ENCODE results near the gene CCDC169.
"Not testable (repeated sequence)": the region's sequence is repeated elsewhere in the genome, so short reads cannot be mapped to it uniquely, and the experiment has no call there.

Gene CCDC169

DNA sequence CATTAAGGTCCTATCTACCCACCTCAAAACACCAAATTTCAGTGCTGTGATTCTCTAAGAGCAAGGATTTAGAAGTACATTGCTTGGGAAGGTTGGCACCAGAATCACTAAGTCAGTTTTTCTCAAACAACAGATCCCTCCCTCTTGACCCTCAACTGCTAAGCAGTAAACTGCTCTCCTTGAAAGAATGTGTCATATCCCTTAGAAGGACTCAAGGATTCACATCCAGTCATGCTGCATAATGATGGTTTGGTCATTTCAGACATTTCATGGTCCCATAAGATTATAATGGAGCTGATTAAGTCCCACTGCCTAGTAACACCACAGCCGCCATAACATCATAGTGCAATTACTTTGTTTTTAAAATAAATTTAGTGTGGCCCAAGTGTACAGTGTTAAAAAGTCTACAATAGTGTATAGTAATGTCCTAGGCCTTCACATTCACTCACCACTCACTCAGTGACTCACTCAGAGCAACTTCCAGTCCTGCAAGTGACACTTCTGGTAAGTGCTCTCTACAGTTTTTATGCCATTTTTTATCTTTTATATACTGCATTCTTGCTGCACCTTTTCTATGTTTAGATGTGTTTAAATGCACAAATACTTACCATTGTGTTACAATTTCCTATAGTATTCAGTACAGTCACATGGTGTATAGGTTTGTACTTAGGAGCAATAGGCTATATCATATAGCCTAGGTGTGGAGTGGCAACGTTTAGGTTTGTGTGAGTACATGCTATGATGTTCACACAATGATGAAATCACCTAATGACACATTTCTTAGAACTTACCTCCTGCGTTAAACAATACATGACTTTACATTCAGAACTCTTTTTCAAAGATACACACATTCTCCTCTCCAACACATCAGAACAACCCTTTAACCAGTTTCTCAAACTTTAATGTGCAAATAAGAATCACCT is 15.7 kb upstream of the CCDC169 start:
- no peak for DNase-seq (ENCODE audit: low read depth)

DNA sequence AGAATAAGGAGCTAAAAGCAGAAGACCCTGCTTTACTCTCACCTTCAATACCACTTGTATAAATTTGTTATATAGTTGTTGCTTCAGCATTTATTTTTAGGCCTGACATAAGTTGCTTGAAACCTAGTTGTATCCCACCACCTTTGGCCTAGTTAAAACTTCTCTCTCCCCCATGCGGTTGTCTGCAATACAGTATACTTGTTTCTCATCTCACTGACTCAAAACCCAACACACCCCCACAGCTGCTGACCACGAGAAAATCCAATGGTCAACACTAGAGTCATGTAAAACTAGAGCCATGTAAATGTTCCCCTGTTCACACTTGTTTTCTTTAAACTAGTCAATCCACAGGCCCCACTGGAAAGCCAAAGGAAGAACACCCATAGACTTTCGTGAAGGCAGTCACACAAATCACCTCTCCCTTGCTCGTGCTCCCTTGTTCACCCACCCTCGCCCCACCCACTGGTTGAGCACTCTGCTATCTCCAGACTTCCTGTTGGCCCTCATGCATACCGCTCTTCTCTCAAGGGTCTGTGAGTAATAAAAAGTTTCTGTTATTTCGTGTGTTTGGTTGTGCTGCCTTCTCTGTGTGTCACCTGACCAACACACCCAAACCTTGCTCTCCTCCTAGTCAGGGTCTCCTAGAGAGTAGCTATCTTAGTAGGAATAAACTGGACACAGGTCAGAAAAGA is 12.9 kb upstream of the CCDC169 start:
- DNase-seq (ENCODE audit: low read depth) = no peak

DNA sequence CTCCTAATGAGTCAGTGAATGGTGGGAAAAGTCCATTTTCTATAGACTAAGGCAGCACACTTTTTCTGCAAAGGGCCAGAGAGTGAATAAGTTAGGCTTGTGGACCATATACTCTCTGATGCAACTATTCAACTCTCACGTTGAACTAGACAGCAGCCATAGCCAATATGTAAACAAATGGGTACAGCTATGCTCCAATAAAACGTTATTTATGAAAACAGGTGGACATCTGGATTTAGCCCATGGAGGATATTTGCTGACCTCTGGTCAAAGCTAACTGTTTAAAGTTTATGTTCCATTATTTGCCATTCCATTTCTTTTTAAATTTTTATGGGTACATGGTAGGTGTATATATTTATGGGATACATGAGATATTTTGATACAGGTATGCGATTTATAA is 4.7 kb upstream of the CCDC169 start:
- no peak for DNase-seq (ENCODE audit: low read depth)

DNA sequence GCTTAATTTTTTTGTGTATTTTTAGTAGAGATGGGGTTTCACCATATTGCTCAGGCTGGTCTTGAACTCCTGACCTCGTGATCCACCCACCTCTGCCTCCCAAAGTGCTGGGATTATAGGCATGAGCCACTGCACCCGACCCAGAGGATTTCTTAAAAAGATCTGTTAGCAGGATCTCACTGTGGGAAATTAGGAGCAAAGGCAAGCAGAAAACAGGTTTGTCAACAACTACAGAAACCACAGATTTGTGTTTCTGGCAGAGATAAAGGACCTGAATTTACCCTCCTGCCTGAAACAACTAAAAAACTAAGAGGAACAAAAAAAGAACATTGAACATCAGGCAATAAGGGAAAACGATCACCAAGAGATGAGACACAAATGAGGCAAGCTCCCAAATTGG is 1.9 kb upstream of the CCDC169 start:
- DNase-seq (ENCODE audit: low read depth) = not testable (repeated sequence)

DNA sequence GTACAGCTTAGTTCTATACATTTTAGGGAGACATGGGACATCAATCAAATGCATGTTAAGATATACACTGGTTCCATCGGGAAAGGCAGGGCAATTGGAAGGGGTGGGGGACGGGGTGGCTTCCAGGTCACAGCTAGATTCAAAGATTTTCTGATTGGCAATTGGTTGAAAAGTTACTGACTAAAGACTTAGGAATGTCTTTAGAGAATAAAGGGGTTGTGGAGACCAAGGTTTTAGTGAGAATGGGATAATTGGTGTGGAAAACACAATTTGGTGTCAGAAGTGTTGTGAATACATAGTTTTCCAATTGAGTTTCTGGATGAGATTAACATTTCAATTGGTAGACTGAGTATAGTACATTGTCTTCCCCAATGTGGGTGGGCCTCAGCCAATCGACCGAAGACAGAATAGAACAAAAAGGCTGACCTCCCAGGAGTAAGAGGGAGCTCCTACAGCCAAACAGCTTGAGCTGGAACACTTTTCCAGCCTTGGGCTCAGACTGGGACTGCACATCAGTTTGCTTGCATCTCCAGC is 988 bp upstream of the CCDC169 start:
- no peak for DNase-seq (ENCODE audit: low read depth)

DNA sequence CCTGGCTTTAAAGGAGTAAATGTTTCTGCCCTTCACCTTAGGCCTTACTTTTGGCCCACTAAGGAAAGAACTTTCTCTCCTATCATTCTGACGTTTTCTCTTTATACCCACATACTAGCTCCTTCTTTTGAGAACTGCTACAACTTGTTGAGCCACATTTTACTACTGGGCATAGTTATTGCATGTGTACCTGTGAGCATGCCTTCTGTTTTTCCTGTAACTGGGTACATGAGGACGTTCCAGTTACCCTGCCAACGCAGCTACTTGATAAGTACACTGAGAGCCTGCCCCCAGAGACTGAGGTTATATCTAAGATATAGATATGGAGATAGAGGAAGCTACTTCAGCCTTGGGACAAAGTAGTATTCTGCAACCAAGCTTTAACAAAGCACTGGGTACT is 3.5 kb downstream of the CCDC169 start:
- DNase-seq (ENCODE audit: low read depth) = no peak

DNA sequence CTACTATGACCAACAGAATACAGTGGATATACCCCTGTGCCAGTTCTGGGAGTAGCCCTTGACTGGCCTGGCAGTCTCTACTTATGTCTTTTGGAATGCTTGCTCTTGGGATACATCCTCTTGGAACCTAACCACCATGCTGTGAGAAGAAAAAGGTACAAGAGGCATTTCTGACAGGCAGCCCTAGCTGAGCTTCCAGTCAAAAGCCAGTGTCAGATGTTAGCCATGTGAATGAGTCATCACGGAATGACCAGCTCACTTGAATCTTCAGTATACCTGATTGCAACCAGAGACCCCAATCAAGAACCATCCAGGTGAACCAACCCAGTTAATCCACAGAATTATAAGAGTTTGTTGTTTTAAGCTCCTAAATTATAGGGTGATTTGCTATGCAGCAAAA is 4.1 kb downstream of the CCDC169 start:
- DNase-seq (ENCODE audit: low read depth) = no peak

DNA sequence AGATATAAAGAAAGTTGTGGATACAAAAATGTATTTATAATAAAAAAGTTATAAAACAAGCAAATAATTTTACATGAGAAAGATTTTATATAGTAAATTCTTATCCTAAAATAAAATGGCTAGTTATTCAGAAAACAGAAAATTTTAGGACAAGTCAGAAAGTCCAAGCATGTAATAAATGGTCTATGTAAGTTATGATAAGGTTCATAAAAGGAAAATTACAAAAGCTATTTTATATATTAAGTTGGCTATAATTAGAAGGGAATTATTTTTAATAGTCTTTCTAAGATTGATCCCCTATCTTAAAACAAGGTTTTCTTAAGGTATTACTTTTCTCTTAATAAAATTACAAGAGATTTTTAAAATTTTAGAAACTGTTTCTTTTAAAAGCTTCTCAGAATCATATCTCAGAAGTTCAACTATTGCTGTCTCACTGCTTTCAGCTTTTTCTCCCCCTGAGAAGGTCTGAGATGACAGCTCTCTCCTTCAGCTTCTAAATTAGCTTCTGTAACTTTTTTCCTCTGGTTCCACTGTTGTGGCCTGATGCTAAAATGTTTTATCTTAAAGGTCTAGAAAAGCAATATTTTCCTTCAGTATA is 8.7 kb downstream of the CCDC169 start:
- no peak for DNase-seq (ENCODE audit: low read depth)

DNA sequence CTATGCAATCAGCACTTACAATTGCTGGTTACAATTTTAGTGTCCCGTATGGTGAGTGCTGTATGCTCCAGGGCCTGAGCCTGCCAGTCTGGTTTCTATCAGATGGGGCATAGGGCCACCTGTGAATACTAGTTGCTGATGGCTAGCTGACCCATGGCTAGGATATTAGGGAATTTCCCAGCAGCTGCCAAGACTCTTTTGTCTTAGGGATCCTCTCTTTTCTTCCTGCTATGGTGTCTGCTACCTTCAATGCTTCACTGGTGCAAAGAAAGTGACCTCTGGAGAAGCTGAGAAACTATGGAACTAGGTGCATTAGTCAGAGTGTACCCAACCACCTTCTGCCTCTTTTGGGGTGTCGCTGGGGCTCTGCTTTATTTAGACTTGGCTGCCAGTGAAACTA is 11.6 kb downstream of the CCDC169 start:
- DNase-seq (ENCODE audit: low read depth) = no peak

DNA sequence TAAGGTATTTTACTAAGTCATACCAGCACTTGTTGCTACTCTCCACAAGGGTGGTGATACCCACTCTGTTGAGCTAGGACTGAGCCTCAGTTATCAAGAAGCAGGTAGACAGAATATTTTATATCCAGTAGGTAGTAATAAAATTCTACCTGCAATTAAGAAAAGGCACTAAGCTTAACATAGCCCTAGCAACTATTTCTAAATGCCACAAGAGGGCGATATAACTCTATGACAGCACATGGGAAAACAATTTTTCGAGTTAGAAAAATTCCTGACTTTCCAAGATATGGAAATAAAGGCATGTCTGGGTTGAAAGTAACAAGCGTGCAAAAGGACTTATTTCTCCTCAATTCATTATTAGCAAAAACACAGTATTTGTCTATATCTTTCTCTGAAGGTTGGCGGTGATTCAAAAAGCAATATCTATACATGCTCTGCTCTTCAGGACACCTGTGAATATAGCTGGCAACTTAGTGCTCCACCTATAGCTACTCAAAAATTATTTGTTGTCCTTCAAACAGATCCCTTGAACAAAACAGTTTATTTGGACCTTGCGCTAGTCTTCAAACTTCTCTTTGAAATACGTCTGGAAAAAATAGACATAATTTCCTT is 14.7 kb downstream of the CCDC169 start:
- DNase-seq (ENCODE audit: low read depth) = no peak

DNA sequence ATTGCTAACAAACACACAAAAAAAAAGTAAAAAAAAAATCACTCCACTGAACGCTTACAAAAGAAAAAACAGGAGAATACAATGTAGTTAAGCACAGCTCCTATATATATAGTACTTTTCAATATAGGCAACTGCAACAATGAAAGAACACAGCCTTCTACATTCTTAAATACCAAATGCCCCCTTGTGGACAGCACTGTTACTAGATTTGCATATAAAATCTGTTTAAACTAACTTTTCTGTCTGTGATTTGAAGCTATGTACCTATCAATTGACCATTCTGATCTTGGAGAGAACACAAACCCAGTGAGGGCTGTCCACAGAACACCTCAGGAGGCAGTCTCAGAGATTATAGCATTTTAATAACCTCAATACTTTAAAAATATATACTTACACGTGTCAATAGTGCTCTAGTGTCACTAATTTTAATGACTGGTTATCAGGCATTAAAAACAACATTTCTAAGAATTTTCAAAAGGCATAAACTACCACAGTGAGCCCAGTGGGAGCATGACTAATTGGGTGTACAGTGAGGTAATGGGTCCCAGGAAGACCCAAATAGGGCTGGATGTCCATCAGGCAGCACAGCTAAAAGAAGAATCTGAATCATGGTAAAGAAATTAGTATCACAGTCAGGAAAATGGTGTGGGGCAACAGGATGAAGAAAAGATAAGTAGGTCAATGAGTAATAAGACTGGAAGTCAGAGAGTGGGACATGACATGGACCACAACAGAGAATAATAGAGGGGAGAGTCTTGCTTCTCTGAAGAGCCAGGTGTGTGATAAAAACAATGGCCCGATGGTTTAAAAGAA is 22.2 kb downstream of the CCDC169 start:
- peak; percentile 62 for DNase-seq (ENCODE audit: low read depth)

DNA sequence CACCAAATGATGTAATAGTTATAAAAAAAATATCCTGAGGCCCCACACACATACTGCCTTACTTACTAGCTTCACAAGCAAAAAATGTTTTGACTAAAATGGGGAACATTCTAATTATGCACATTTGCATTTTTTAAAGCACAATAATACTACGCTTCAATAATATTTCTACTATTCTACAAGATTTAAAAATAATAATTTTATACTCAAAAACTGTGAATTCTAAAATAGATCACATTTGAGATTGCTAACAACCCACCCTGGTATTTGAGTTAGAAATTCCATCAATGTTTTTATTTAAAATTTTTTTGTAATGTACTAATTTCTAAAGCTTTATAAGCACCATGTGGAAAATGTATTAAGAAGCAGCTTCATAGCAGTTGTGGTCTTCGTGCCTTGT is 24.2 kb downstream of the CCDC169 start:
- no peak for DNase-seq (ENCODE audit: low read depth)

DNA sequence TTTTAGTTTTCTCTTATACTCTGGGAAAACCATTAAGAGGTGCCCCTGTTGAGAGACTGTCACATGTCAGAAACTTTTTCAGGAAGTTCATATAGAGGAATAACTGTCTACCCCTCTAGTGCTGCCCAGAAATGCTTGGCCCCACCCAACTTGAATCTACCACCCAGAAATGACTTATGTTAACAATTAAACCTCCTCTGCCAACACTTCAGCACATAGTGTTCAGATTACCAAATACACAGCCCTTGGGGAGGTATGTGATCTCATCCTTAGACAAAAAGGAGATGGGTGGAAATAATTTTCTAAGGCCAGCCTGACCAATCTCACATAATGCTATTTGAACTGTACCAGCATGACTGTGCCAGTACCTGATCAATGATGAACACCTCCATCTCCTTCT is 35.6 kb downstream of the CCDC169 start:
- DNase-seq (ENCODE audit: low read depth) = no peak

DNA sequence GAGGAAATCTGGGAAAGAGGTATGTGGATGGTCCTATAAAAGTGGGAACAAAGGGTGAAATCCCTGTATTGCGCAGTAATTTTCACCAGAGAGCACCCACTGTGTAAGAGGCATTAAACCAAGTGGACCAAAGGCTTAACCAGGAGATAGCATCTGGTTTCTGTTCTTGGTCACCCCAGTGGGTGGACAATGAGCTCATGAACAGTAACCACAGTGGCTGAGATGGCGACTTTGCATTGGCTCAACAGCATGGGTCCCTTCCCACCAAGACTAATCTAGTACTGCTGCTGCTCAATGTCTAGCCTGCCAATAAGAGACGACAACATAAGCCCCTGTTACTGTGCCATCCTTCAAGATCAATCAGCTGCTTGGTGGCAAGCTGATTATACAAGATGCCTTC is 36.6 kb downstream of the CCDC169 start:
- DNase-seq (ENCODE audit: low read depth) = no peak

DNA sequence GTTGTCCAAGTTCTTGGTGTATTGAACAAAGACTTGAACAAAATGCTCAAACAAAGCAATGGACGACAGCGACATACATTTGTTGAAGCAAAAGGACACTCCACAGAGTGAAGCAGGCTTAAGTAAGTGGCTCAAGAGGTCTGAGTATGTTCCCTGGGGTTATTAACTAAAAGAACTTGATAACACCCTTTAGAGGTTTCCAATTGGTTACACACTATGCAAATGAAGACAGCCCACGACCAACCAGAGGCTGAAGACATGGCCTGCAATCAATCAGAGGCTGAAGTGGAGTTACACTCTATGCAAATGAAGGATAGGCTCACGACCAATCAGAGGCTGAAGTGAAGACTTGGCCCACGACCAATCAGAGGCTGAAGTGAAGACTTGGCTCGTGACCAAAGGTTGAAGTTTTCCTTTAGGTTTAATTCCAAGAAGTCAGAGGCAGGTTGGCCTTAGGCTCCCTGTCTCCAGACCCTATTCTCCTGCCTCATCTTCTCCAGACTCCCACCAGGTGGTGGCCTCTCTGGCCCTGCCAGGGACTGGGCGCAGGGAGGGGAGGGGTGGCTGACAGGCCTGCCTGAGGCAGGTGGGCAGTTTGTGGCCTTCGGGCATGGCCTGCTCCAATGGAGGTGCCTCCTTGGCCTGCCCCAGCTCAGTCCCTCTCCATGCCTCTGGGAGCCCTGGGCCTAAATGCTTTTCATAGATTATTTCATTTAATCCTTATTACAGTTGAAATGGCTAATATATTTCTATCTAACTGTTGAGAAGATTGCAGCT is 38.1 kb downstream of the CCDC169 start:
- no peak for DNase-seq (ENCODE audit: low read depth)

DNA sequence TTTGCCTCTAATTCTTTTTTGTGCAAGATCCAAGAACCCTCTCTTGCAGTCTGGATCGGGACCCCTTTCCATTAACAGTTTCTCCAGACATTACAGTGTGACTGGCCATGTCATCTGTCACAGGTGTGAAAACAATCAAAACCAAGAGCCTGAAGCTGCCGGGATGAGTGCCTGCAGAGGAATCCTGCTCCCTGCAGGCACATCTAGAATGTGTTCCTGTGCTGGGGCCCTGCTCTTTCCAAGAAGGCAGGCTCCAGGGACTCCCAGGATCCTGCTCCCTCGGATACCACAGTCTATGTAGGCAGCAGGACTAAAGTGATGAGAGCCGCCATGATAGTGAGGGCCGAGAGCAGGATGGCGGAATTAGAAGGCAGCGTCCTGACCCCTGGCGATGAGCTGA is 38.8 kb downstream of the CCDC169 start:
- no peak for DNase-seq (ENCODE audit: low read depth)

DNA sequence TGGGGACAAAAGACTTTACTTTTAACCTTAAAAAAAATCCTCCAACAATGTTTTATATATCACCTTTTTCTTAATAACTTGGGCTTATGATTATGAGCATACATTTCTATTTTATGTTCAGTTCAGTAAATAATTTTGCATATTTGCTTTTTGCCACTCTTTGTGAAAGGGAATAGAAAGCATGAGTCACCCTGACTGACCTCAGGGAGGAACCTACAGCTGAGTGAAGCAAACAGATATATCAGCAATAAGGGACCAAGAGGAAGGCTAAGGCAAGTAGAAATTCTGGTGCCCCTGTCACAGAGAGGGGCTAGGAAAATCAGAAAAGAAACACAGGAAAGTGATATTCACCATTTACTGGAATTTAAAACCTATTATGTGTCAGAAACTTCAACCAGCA is 46.1 kb downstream of the CCDC169 start:
- no peak for DNase-seq (ENCODE audit: low read depth)

DNA sequence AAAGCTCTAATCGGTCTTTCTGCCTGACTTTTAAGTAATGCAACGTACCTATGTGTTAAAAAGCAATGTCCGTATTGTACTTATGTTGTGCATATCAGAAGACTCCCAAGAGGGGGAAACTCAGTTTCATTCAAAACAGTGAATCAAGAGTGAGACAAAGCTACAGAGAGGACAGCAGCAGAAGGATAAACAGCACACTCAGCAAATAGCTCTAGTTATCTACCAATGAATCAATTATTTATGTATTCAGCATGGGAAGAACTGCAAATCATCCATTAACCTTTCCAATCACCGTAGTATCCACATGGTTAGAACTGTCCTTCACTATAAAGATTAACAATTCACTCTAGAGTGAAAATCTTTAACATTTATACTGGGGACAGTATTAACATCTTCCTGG is 46.6 kb downstream of the CCDC169 start:
- DNase-seq (ENCODE audit: low read depth) = no peak

DNA sequence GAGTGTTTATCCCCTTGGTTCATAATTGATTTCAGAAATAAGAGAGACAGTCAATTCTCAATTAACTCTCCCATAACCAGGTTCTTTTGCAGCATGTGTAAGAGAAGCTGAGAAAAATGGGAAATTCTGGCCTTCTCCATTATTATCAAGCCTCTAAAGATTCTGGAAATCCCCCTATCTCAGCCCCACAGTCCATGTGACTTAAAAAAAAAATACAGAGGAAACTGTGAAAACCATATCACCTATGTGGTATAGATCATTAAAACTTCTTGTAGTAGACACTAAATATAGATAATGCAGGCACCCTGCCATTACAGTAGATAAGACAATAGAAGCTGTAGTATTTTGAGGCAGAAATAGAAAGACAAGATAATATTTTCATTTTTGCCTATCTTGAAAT is 48.9 kb downstream of the CCDC169 start:
- no peak for DNase-seq (ENCODE audit: low read depth)

DNA sequence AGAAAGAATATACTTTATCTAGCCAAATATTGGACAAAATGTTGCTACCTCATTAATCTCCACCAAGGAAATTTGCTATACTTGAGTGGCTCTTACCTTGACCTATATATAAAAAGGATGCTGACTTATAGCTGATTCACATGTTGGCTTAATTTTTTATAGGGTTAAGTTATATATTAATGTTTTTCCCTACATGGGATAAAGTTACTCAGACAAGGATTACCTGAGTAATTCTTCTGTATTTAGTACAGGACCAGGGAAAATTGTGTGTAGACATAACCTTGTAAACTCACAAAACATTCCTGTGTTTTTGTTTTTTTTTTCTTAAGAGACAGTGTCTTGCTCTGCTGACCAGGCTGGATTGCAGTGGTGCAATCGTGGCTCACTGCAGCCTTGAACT is 52.6 kb downstream of the CCDC169 start:
- DNase-seq (ENCODE audit: low read depth) = no peak

DNA sequence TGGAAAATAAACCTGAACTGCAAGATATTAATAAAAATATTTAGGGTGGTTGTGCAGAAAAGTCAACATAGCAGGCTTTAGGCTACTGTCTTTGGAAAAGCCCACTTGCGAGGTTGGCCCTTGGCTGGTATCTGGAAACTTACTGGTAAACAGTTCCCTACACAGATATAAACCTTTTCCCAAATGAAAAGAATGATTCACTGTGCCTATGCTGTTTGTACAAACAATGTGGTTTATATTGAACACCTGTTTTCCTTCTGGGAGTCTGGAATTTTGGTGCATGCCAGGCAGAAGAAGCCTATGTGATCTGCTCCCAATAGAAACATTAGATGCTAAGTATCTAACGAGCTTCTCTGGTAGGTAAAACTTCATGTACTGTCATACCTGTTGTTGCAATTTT is 53.5 kb downstream of the CCDC169 start:
- DNase-seq (ENCODE audit: low read depth) = no peak
